K562 (cell line): ENCODE measurements around the gene NPC1. TPM values are rescaled to one million over a fixed set of nuclear protein-coding genes. Genes with fewer than 3 reads are reported as not detected.

Source experiments
- ZNF318 ChIP-seq, 2 experiments: fragments of 450-650 bp; IDR thresholded peaks; 2 replicates each; pipeline ENCODE4 v1.6.1; 2016; ENCODE audit warnings: mild to moderate bottlenecking in 2 of 2, borderline replicate concordance in 1 of 2, low read depth in 1 of 2, moderate library complexity in 1 of 2
- polyA plus RNA-seq, 8 experiments: library from polyadenylated mRNA; depleted of rRNA in 4 of 8; stranded (reverse) in 5 of 8; unstranded in 3 of 8; fragments of >200 nt; fragmentation: Nextera tagmentation in 2 of 8; fragmentation: Illumina TruSeq in 1 of 8; extraction: Ambion mirVana in 2 of 8; extraction: Trizol in 1 of 8; gene quantifications; 2 replicates each; pipeline versions ENCODE4 v1.2.1 to v1.2.3, GENCODE V29; 2011 to 2014; ENCODE audit warnings: inconsistent platforms in 1 of 8, missing spikeins in 1 of 8
- total RNA-seq, 7 experiments: library from RNA; depleted of rRNA in 6 of 7; stranded (reverse); fragments of >200 nt in 6 of 7; fragmentation: Illumina TruSeq in 2 of 7; extraction: Trizol in 2 of 7; gene quantifications; 2 replicates each; pipeline versions ENCODE4 v1.2.1 to v1.2.3, GENCODE V29; 2011 to 2021; ENCODE audit warnings: low replicate concordance in 1 of 7
- TF ChIP-seq, protein P1 (sequence below): fragments of 250-450 bp; sonication (Bioruptor Pico); IDR thresholded peaks from 2 replicates; pipeline ENCODE4 v1.4.0; 2020; ENCODE audit warnings: borderline replicate concordance

The NPC1 gene
- total and polyA plus RNA-seq, 9 of the 15 experiments (the other 6 are each of a cell fraction or from before 2014, with no cell fraction given) = 17.1 to 45.9 (median 27.6) TPM

DNA sequence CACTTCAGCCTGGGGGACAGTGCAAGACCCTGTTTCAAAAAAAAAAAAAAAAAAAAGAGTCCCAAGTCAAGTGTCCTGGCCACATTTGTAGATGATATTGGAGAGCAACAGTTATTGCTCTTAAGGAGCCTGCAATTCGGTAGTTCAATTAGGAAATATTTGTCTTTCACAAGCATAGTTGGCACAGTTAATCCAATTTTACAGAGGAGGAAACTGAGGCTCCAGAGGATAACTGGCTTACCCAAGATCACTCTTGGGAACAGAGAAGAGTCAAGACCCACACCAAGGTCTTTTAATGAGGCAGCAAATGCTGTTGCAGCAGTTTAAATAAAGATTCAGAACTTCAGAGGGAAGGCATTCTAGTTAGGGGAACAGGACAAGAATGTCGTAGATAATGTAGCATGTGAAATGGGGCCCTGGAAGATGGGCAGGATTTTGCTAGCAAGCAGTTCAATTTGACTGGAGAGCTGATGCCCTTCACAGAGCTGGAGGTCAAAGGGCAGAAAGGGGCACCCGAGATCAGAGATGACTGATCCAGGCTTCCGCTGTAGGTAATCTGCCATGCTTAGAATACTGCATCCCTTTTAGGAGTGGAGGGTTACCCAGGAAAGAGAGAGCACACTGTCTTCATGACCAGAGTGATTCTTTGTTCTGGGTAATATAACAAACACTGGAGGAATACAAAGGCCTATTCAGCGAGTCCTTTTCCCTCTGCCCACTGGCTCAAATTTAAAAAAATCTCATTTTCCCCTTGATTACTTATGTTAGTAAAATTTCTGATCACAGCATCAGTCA is 3.0 kb downstream of the NPC1 start (continued):
- TF ChIP-seq ZNF318 (IDR thresholded peaks at IDR 0.05; ENCODE audit: borderline replicate concordance in 1 of 2, low read depth in 1 of 2) = no peak
- TF ChIP-seq, protein P1, sequence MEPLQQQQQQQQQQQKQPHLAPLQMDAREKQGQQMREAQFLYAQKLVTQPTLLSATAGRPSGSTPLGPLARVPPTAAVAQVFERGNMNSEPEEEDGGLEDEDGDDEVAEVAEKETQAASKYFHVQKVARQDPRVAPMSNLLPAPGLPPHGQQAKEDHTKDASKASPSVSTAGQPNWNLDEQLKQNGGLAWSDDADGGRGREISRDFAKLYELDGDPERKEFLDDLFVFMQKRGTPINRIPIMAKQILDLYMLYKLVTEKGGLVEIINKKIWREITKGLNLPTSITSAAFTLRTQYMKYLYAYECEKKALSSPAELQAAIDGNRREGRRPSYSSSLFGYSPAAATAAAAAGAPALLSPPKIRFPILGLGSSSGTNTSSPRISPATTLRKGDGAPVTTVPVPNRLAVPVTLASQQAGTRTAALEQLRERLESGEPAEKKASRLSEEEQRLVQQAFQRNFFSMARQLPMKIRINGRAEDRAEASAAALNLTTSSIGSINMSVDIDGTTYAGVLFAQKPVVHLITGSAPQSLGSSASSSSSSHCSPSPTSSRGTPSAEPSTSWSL (CRISPR knock-in tag) = no peak
- TF ChIP-seq, all 486 proteins: peak for 0
